Measurements from ENCODE around the gene NAV1. TPM values are rescaled to one million over a fixed set of nuclear protein-coding genes. Genes with fewer than 3 reads are reported as not detected.

Gene NAV1
- total and polyA plus RNA-seq, 11 donors: 30.5 to 107 (median 73.4) TPM

- Histone ChIP-seq H3K9me3 (no peaks in the 10 kb centered on the region), H3K27ac (peak overlapping the region in 8 of 12 donors; percentile 4 to 68 (median 40)), H3K4me1 (peaks cover 11 to 82% (median 61%) of the 10 kb centered on the region in 12 donors), H3K36me3 (no peaks in the 10 kb centered on the region), H3K27me3 (no peaks in the 10 kb centered on the region), H3K4me3 (no peak overlapping the region)
- DNase-seq (no peak), ATAC-seq (no peak)
- intact Hi-C loops (cut with DNase I): loop anchor here in 1 of 10 donors (5.0 kb wide), 1 partner anchor 57 kb away; no protein-coding TSS in a partner anchor
- TF ChIP-seq CTCF (IDR thresholded peaks at IDR 0.05) (no peak), POLR2A (IDR thresholded peaks at IDR 0.05) (no peak)
- 81 to 90% (median 84%) methylated on average over 2 to 4 of the region's 4 CpGs for WGBS, 4 donors
Measured at GRCh38 chr1:201570181-201570885, 31.4 kb downstream of the NAV1 start.

GRCh38 chr1:201570886-201571624, 32.1 kb downstream of the NAV1 start:
- Histone ChIP-seq H3K4me3 (no peak overlapping the region), H3K36me3 (no peaks in the 10 kb centered on the region), H3K27me3 (no peaks in the 10 kb centered on the region), H3K9me3 (no peaks in the 10 kb centered on the region), H3K27ac (peak overlapping the region in 6 of 12 donors; percentile 38 to 68 (median 52)), H3K4me1 (peaks cover 10 to 75% (median 54%) of the 10 kb centered on the region in 12 donors)
- intact Hi-C loops (cut with DNase I): loop anchor here in 1 of 10 donors (5.0 kb wide), 1 partner anchor 56 kb away; no protein-coding TSS in a partner anchor
- peak in 2 of 5 donors; percentile 29 to 59 for DNase-seq
- 55 to 67% (median 61%) methylated on average over 10 of the region's 10 CpGs for WGBS, 4 donors
- peak; percentile 43 to 56 (median 46) for ATAC-seq
- TF ChIP-seq CTCF (IDR thresholded peaks at IDR 0.05) (no peak), POLR2A (IDR thresholded peaks at IDR 0.05) (no peak)

- 56 to 74% (median 68%) methylated on average over 4 of the region's 4 CpGs for WGBS, 4 donors
- Histone ChIP-seq H3K27me3 (no peaks in the 10 kb centered on the region), H3K4me3 (no peak overlapping the region), H3K27ac (no peak overlapping the region), H3K9me3 (peaks cover 0 to 5% (median 0%) of the 10 kb centered on the region in 12 donors), H3K36me3 (no peaks in the 10 kb centered on the region), H3K4me1 (peaks cover 0 to 59% (median 39%) of the 10 kb centered on the region in 12 donors)
- ATAC-seq (no peak), DNase-seq (no peak)
- intact Hi-C loops (cut with DNase I): loop anchor here in 1 of 10 donors (5.0 kb wide), 1 partner anchor 54 kb away; no protein-coding TSS in a partner anchor
- no peak for TF ChIP-seq CTCF (IDR thresholded peaks at IDR 0.05)
- no peak for TF ChIP-seq POLR2A (IDR thresholded peaks at IDR 0.05)
Measured at GRCh38 chr1:201573030-201573429, 34.1 kb downstream of the NAV1 start.

GRCh38 chr1:201573923-201574322, 35.0 kb downstream of the NAV1 start:
- Histone ChIP-seq H3K4me3 (no peak overlapping the region), H3K9me3 (peaks cover 0 to 5% (median 0%) of the 10 kb centered on the region in 12 donors), H3K27me3 (no peaks in the 10 kb centered on the region), H3K4me1 (peaks cover 0 to 51% (median 32%) of the 10 kb centered on the region in 12 donors), H3K36me3 (no peaks in the 10 kb centered on the region), H3K27ac (peak overlapping the region in 3 of 12 donors; percentile 18 to 50 (median 43))
- 59 to 69% (median 62%) methylated on average over 6 of the region's 6 CpGs for WGBS, 4 donors
- intact Hi-C loops (cut with DNase I): loop anchor here in 1 of 10 donors (5.0 kb wide), 1 partner anchor 53 kb away; no protein-coding TSS in a partner anchor
- DNase-seq (no peak), ATAC-seq (peak; percentile 53 to 78 (median 74))
- TF ChIP-seq CTCF (IDR thresholded peaks at IDR 0.05) (no peak), POLR2A (IDR thresholded peaks at IDR 0.05) (no peak)

All from heart left ventricle (tissue), 16 donors.